Dermis blood vessel endothelial cell (primary cell): ENCODE results near the gene FOXL3. TPM values are rescaled to one million over a fixed set of nuclear protein-coding genes. Genes with fewer than 3 reads are reported as not detected.
"Not testable (repeated sequence)": the region's sequence is repeated elsewhere in the genome, so short reads cannot be mapped to it uniquely, and the experiment has no call there.

ENCODE experiments used
- DNase-seq: peaks from one replicate; pipeline ENCODE4 v3.0.0; 2010
- total RNA-seq: library from RNA; depleted of rRNA; stranded (reverse); fragments of >200 nt; gene quantifications from 2 replicates; pipeline ENCODE4 v1.2.3, GENCODE V29; 2014

FOXL3 gene
- total RNA-seq, 1 donor from 2014 or later, result not detected

GRCh38 chr7:255721-256361 is 34.1 kb upstream of the FOXL3 start:
- no peak for DNase-seq

GRCh38 chr7:256461-256940 is 33.5 kb upstream of the FOXL3 start:
- DNase-seq, result no peak

- DNase-seq, result no peak
These were observed 32.9 kb upstream of the FOXL3 start for GRCh38 chr7:256981-257646.

- no peak for DNase-seq
These were observed 32.4 kb upstream of the FOXL3 start for GRCh38 chr7:257647-257992.

GRCh38 chr7:258476-259190 is 31.3 kb upstream of the FOXL3 start:
- no peak for DNase-seq

GRCh38 chr7:259191-259505 is 30.8 kb upstream of the FOXL3 start:
- DNase-seq, result no peak

GRCh38 chr7:259751-260405 is 30.1 kb upstream of the FOXL3 start:
- no peak for DNase-seq

- DNase-seq, result no peak
These were observed 29.3 kb upstream of the FOXL3 start for GRCh38 chr7:260441-261281.

- no peak for DNase-seq
These were observed 28.4 kb upstream of the FOXL3 start for GRCh38 chr7:261341-262250.

GRCh38 chr7:262251-262572 is 27.8 kb upstream of the FOXL3 start:
- DNase-seq, result no peak

GRCh38 chr7:262631-263311 is 27.2 kb upstream of the FOXL3 start:
- peak; percentile 44 for DNase-seq

GRCh38 chr7:263483-264351 is 26.3 kb upstream of the FOXL3 start:
- not testable (repeated sequence) for DNase-seq

- DNase-seq, result no peak
These were observed 25.3 kb upstream of the FOXL3 start for GRCh38 chr7:264541-265191.

GRCh38 chr7:265192-265997 is 24.6 kb upstream of the FOXL3 start:
- no peak for DNase-seq

GRCh38 chr7:265998-266850 is 23.7 kb upstream of the FOXL3 start:
- no peak for DNase-seq

- DNase-seq, result peak; percentile 35
These were observed 22.8 kb upstream of the FOXL3 start for GRCh38 chr7:266851-267840.
